Measurements from ENCODE around the gene MEGF8.

DNA sequence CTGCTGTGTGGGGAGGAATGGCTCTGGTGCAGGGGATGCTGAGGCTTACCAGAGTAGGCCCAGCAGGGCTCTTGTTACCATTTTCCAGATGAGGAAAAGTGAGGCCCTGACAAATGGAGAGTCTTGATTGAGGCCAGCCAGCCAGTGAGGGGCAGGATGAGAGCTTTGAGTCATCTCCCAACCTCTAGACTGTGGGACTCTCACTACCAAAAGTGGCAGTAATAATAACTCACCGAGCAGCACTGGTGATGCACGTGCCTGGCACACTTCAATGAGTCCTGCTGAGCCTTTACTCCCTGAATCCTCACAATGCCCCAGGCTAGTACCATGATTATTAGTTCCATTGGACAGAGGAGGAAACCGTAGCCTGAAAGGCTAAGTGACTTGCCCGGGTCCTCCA is 48.6 kb upstream of the MEGF8 start:
- TF ChIP-seq, protein P1, sequence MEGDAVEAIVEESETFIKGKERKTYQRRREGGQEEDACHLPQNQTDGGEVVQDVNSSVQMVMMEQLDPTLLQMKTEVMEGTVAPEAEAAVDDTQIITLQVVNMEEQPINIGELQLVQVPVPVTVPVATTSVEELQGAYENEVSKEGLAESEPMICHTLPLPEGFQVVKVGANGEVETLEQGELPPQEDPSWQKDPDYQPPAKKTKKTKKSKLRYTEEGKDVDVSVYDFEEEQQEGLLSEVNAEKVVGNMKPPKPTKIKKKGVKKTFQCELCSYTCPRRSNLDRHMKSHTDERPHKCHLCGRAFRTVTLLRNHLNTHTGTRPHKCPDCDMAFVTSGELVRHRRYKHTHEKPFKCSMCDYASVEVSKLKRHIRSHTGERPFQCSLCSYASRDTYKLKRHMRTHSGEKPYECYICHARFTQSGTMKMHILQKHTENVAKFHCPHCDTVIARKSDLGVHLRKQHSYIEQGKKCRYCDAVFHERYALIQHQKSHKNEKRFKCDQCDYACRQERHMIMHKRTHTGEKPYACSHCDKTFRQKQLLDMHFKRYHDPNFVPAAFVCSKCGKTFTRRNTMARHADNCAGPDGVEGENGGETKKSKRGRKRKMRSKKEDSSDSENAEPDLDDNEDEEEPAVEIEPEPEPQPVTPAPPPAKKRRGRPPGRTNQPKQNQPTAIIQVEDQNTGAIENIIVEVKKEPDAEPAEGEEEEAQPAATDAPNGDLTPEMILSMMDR (IDR thresholded peaks at IDR 0.05): no peak
- no peak for TF ChIP-seq POLR2A (IDR thresholded peaks at IDR 0.05)
